HepG2 (cell line): ENCODE data around the gene FAM83E. TPM values are rescaled to one million over a fixed set of nuclear protein-coding genes. Genes with fewer than 3 reads are reported as not detected.

Experiments used
- KLF11 ChIP-seq: IDR thresholded peaks from 2 replicates; pipeline ENCODE4 v1.6.1; 2016; ENCODE audit warnings: missing compliant biosample characterization
- KMT2A ChIP-seq: sonication (generic); formaldehyde crosslinking; IDR thresholded peaks from 2 replicates; pipeline ENCODE4 v1.4.0; 2020; ENCODE audit warnings: missing genetic modification reagents
- MZF1 ChIP-seq: sonication (generic); formaldehyde crosslinking; IDR thresholded peaks from 2 replicates; pipeline ENCODE4 v1.8.1; 2023; ENCODE audit warnings: mild to moderate bottlenecking, missing genetic modification reagents, borderline replicate concordance
- NFYB ChIP-seq: sonication (generic); formaldehyde crosslinking; IDR thresholded peaks from 2 replicates; pipeline ENCODE4 v1.4.0; 2020; ENCODE audit warnings: missing genetic modification reagents
- PHF8 ChIP-seq: sonication (generic); formaldehyde crosslinking; IDR thresholded peaks from 2 replicates; pipeline ENCODE4 v1.5.0; 2020; ENCODE audit warnings: missing genetic modification reagents
- RCOR2 ChIP-seq: IDR thresholded peaks from 2 replicates; pipeline ENCODE4 v1.6.1; 2016; ENCODE audit warnings: missing biosample characterization, missing genetic modification reagents
- RFXAP ChIP-seq: sonication (generic); formaldehyde crosslinking; IDR thresholded peaks from 2 replicates; pipeline ENCODE4 v1.4.0; 2020; ENCODE audit warnings: missing genetic modification reagents, borderline replicate concordance
- RXRB ChIP-seq: IDR thresholded peaks from 2 replicates; pipeline ENCODE4 v1.6.1; 2016; ENCODE audit warnings: borderline replicate concordance, missing genetic modification reagents, missing compliant biosample characterization
- SNAPC2 ChIP-seq: sonication (generic); formaldehyde crosslinking; IDR thresholded peaks from 2 replicates; pipeline ENCODE4 v1.8.1; 2022; ENCODE audit warnings: mild to moderate bottlenecking, missing genetic modification reagents
- STAT5B ChIP-seq: sonication (generic); formaldehyde crosslinking; IDR thresholded peaks from 2 replicates; pipeline ENCODE4 v1.4.0; 2020; ENCODE audit warnings: missing genetic modification reagents
- ZBTB7A ChIP-seq: sonication (generic); formaldehyde crosslinking; IDR thresholded peaks from 2 replicates; pipeline ENCODE4 v1.8.0; 2022; ENCODE audit warnings: mild to moderate bottlenecking, missing genetic modification reagents
- ZNF570 ChIP-seq: sonication (generic); formaldehyde crosslinking; IDR thresholded peaks from 2 replicates; pipeline ENCODE4 v1.4.0; 2020; ENCODE audit warnings: mild to moderate bottlenecking, missing genetic modification reagents, borderline replicate concordance
- ZNF678 ChIP-seq: sonication (generic); formaldehyde crosslinking; IDR thresholded peaks from 2 replicates; pipeline ENCODE4 v1.4.0; 2020; ENCODE audit warnings: mild to moderate bottlenecking, missing genetic modification reagents
- ZNF747 ChIP-seq: sonication (generic); formaldehyde crosslinking; IDR thresholded peaks from 2 replicates; pipeline ENCODE4 v1.8.1; 2023; ENCODE audit warnings: missing genetic modification reagents, mild to moderate bottlenecking, borderline replicate concordance
- polyA plus RNA-seq, 8 experiments: library from polyadenylated mRNA; depleted of rRNA in 3 of 8; stranded (reverse) in 7 of 8; unstranded in 1 of 8; fragments of >200 nt; fragmentation: Illumina TruSeq in 4 of 8; extraction: Trizol in 4 of 8; gene quantifications; 2 replicates each; pipeline versions ENCODE4 v1.2.1 to v1.2.3, GENCODE V29; 2011 to 2016; ENCODE audit warnings: low read depth in 4 of 8, missing spikeins in 1 of 8, mixed read lengths in 1 of 8; ENCODE audit not compliant: insufficient read depth in 1 of 8
- total RNA-seq, 5 experiments: library from RNA; depleted of rRNA; stranded (reverse); fragments of >200 nt; fragmentation: Illumina TruSeq; extraction: Trizol; gene quantifications; 2 replicates each; pipeline ENCODE4 v1.2.3, GENCODE V29; 2016; ENCODE audit warnings: low read depth in 1 of 5
- TF ChIP-seq, protein P1 (sequence below): sonication (generic); formaldehyde crosslinking; IDR thresholded peaks from 2 replicates; pipeline ENCODE4 v1.4.0; 2020; ENCODE audit warnings: mild to moderate bottlenecking, missing genetic modification reagents
- TF ChIP-seq, protein P2 (sequence below): IDR thresholded peaks from 2 replicates; pipeline ENCODE4 v1.6.1; 2016; ENCODE audit warnings: control low read depth
- TF ChIP-seq, protein P3 (sequence below): sonication (generic); formaldehyde crosslinking; IDR thresholded peaks from 2 replicates; pipeline ENCODE4 v1.8.0; 2023; ENCODE audit warnings: mild to moderate bottlenecking, missing genetic modification reagents
- TF ChIP-seq, protein P4 (sequence below): sonication (generic); formaldehyde crosslinking; IDR thresholded peaks from 2 replicates; pipeline ENCODE4 v1.4.0; 2020; ENCODE audit warnings: mild to moderate bottlenecking, missing genetic modification reagents
- TF ChIP-seq, protein P5 (sequence below): sonication (generic); formaldehyde crosslinking; IDR thresholded peaks from 2 replicates; pipeline ENCODE4 v1.4.0; 2020; ENCODE audit warnings: missing genetic modification reagents, borderline replicate concordance

The FAM83E gene
- total and polyA plus RNA-seq, 2 of the 13 experiments (the other 11 are each of a cell fraction or from before 2014, with no cell fraction given), result 0.18 to 0.60 TPM

DNA sequence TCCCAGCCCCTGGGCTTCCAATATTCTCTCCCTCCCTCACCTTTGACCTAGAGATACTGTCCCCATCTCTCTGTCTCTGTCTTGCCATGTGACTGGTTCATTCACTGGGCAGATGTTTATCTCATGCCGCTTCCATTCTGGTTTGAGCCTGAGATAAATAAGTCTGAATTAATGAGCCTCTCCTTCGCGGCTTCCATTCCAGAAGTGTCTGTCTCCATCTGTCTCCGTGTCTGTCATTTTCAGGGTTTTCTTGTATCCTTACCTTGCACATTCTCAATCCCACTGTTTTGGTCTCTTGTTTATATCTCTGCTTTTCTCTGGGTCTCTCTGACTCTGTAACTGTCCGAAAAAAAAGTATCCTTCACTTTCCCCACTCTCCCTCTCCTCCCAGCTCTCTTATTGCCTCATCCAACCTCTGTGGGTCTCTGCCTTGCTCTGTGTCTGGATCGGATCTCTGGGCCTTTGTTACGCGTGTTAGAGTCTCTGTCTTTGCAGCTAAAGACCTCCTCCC is 8.7 kb upstream of the FAM83E start (continued):
- TF ChIP-seq, protein P1, sequence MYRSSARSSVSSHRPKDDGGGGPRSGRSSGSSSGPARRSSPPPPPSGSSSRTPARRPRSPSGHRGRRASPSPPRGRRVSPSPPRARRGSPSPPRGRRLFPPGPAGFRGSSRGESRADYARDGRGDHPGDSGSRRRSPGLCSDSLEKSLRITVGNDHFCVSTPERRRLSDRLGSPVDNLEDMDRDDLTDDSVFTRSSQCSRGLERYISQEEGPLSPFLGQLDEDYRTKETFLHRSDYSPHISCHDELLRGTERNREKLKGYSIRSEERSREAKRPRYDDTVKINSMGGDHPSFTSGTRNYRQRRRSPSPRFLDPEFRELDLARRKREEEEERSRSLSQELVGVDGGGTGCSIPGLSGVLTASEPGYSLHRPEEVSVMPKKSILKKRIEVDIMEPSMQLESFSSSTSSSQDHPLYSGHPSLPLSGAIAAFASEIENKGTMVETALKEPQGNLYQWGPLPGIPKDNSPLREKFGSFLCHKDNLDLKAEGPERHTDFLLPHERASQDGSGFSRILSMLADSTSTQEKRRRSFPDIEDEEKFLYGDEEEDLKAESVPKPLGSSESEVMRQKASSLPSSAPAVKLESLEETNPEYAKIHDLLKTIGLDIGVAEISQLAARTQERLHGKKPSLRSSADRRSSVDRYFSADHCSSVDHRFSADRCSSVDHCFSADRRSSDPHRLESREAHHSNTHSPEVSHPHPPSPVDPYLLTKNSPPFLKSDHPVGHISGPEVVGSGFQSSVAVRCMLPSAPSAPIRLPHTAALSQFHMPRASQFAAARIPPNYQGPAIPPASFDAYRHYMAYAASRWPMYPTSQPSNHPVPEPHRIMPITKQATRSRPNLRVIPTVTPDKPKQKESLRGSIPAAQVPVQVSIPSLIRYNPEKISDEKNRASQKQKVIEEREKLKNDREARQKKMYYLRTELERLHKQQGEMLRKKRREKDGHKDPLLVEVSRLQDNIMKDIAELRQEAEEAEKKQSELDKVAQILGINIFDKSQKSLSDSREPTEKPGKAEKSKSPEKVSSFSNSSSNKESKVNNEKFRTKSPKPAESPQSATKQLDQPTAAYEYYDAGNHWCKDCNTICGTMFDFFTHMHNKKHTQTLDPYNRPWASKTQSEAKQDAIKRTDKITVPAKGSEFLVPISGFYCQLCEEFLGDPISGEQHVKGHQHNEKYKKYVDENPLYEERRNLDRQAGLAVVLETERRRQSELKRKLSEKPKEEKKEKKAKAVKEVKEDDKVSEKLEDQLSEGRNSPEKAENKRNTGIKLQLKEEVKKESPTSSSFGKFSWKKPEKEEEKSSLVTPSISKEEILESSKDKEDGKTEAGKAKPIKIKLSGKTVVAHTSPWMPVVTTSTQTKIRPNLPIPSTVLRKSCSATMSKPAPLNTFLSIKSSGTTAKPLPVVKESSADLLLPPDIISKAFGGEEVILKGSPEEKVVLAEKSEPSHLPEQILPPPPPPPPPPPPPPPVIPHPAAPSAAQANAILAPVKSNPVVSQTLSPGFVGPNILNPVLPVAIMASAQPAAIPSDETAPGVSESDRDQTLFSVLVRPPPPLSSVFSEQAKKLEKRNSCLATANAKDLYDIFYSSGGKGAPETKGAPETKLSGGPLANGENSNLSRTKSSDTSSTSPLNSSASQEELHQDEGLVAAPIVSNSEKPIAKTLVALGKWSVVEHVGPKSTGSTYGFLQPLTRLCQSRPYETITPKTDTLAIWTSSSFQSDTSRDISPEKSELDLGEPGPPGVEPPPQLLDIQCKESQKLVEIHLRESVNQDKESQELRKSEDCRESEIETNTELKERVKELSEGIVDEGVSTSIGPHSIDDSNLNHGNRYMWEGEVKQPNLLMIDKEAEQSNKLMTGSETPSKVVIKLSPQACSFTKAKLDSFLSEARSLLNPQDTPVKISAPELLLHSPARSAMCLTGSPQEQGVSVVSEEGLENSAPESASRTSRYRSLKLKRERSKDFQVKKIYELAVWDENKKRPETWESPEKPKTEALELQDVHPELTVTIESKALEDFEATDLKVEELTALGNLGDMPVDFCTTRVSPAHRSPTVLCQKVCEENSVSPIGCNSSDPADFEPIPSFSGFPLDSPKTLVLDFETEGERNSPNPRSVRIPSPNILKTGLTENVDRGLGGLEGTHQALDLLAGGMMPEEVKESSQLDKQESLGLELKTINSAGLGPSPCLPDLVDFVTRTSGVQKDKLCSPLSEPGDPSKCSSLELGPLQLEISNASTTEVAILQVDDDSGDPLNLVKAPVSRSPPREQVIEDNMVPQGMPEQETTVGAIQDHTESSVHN (CRISPR knock-in tag), result no peak
- TF ChIP-seq RCOR2 (CRISPR knock-in tag) (no peak), ZNF678 (CRISPR knock-in tag) (no peak), ZBTB7A (CRISPR knock-in tag) (no peak), ZNF747 (no peak), MZF1 (CRISPR knock-in tag) (no peak), KMT2A (CRISPR knock-in tag) (no peak), RFXAP (CRISPR knock-in tag) (no peak), ZNF570 (CRISPR knock-in tag) (no peak), RXRB (CRISPR knock-in tag) (peak; percentile 3; the same call in 1 of the 2 replicates), SNAPC2 (CRISPR knock-in tag) (no peak), STAT5B (CRISPR knock-in tag) (no peak), PHF8 (peak; percentile 26; the same call in 1 of the 2 replicates), NFYB (CRISPR knock-in tag) (no peak), KLF11 (CRISPR knock-in tag) (no peak)
- TF ChIP-seq, protein P2, sequence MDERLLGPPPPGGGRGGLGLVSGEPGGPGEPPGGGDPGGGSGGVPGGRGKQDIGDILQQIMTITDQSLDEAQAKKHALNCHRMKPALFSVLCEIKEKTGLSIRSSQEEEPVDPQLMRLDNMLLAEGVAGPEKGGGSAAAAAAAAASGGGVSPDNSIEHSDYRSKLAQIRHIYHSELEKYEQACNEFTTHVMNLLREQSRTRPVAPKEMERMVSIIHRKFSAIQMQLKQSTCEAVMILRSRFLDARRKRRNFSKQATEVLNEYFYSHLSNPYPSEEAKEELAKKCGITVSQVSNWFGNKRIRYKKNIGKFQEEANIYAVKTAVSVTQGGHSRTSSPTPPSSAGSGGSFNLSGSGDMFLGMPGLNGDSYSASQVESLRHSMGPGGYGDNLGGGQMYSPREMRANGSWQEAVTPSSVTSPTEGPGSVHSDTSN (CRISPR knock-in tag), result no peak
- TF ChIP-seq, protein P3, sequence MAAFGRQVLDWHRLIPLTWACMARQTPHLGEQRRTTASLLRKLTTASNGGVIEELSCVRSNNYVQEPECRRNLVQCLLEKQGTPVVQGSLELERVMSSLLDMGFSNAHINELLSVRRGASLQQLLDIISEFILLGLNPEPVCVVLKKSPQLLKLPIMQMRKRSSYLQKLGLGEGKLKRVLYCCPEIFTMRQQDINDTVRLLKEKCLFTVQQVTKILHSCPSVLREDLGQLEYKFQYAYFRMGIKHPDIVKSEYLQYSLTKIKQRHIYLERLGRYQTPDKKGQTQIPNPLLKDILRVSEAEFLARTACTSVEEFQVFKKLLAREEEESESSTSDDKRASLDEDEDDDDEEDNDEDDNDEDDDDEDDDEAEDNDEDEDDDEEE (CRISPR knock-in tag), result no peak
- TF ChIP-seq, protein P4, sequence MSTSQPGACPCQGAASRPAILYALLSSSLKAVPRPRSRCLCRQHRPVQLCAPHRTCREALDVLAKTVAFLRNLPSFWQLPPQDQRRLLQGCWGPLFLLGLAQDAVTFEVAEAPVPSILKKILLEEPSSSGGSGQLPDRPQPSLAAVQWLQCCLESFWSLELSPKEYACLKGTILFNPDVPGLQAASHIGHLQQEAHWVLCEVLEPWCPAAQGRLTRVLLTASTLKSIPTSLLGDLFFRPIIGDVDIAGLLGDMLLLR (CRISPR knock-in tag), result no peak
- TF ChIP-seq, protein P5, sequence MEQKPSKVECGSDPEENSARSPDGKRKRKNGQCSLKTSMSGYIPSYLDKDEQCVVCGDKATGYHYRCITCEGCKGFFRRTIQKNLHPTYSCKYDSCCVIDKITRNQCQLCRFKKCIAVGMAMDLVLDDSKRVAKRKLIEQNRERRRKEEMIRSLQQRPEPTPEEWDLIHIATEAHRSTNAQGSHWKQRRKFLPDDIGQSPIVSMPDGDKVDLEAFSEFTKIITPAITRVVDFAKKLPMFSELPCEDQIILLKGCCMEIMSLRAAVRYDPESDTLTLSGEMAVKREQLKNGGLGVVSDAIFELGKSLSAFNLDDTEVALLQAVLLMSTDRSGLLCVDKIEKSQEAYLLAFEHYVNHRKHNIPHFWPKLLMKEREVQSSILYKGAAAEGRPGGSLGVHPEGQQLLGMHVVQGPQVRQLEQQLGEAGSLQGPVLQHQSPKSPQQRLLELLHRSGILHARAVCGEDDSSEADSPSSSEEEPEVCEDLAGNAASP (CRISPR knock-in tag), result no peak
- TF ChIP-seq, all 625 proteins: peak for 6
